VCaP (cell line): ENCODE data around the gene F7.

ENCODE experiments used
- H3K27ac ChIP-seq: fragments of 450-650 bp; 2 replicates; pipeline ENCODE4 v1.5.1; 2017
- TF ChIP-seq, protein P1 (sequence below): fragments of 450-650 bp; conservative IDR thresholded peaks from 2 replicates; pipeline ENCODE4 v1.5.1; 2017; ENCODE audit warnings: mild to moderate bottlenecking, moderate library complexity

Gene F7

DNA sequence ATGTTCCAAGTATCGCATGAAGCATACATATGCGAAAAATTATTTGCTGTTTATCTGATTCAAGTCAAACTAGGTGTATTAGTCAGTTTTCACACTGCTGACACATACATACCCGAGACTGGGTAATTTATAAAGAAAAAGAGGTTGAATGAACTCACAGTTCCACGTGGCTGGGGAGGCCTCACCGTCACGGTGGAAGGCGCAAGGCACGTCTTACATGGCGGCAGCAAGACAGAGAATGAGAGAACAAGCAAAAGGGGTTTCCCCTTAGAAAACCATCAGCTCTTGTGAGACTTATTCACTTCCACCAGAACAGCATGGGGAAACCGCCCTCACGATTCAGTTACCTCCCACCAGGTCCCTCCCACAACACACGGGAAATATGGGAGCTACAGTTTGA, 39.9 kb downstream of the F7 start:
- TF ChIP-seq, protein P1, sequence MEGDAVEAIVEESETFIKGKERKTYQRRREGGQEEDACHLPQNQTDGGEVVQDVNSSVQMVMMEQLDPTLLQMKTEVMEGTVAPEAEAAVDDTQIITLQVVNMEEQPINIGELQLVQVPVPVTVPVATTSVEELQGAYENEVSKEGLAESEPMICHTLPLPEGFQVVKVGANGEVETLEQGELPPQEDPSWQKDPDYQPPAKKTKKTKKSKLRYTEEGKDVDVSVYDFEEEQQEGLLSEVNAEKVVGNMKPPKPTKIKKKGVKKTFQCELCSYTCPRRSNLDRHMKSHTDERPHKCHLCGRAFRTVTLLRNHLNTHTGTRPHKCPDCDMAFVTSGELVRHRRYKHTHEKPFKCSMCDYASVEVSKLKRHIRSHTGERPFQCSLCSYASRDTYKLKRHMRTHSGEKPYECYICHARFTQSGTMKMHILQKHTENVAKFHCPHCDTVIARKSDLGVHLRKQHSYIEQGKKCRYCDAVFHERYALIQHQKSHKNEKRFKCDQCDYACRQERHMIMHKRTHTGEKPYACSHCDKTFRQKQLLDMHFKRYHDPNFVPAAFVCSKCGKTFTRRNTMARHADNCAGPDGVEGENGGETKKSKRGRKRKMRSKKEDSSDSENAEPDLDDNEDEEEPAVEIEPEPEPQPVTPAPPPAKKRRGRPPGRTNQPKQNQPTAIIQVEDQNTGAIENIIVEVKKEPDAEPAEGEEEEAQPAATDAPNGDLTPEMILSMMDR: no peak
- no peak overlapping the region for H3K27ac ChIP-seq

DNA sequence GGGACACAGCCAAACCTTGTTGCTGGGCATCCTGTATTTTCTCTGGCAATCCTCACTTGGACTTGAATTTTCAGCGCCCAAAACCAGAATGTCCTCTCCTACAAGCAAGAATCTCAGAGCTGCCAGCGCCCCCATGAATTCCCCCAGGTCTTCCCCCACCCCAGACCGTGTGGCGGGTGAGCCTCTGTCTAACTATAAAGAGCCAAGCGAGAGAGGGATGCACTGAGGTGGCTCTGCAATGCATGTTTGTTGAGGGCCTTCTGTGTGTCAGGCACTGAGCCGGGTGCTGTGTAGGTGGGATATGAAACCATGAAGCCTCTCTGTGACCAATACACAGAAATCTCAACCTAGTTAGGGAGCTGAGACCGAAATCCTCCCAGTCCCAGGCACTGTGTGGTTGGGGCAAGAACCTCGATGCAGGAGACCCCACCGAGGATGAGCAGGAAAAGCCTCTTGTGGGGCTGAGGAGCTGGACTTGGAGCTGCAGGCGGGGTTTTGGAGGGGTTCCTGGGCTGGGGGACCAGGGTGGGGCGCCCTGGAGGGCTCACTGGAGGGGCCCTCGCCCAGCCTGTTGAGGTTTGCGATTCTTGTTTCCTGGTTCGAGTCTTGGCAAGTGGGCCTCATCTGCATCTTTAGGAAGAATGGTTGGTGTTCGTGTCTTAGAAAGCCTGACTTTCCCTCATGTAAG, 40.5 kb downstream of the F7 start:
- no peak overlapping the region for H3K27ac ChIP-seq
- TF ChIP-seq, protein P1: no peak

DNA sequence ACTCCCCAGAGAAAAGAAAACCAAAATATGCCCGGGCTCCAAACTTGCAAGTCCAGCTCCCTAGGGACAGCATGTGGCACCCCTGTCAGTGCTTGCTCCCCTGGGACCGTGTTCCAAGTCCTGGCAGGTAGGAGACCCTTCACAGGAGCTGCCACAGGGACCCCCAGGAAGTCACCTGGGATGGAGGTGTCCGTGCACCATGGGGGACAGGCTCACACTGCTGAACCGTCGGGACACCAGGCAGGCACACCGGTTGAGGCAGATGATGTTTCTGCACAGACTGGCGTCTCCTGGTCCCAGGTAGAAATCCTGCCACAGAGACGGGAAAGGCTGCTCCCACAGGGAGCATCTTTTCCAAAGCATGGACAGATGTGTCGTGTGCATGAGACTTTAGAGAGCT, 41.2 kb downstream of the F7 start:
- H3K27ac ChIP-seq: no peak overlapping the region
- TF ChIP-seq, protein P1: no peak

DNA sequence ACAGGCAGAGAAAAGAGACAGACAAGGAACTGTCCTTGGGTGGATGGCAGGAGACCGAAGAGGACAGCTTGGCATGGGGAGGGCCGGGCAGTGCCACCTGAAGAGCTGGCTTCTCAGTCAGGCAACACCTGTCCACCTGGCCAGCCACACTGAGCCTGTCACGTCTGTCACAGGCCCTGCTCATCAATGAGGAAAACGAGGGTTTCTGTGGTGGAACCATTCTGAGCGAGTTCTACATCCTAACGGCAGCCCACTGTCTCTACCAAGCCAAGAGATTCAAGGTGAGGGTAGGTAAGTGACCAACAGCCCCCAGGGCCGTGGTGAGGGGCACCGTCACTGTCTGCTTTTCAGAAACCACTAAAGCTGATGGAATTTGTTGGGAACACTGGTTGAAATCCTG, 41.6 kb downstream of the F7 start:
- H3K27ac ChIP-seq: no peak overlapping the region
- TF ChIP-seq, protein P1: no peak

DNA sequence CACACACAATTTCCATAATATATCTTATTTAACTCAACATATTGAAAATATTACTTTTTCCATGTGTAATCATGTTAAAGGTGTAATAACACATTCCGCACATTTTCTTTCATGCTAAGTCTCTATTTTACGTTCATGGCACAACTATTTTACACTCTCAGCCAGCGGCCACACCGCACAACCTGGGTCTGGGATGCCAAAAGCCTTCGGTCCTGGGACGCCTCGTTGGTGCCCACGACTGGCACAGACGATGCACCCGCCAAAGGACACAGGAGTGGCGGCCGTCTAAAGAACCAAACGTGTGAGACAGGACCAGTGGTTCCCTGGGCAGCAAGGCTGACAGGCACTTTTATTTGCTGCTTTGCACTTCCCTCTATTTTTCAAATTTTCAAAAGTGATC, 42.8 kb downstream of the F7 start:
- H3K27ac ChIP-seq: no peak overlapping the region
- TF ChIP-seq, protein P1: no peak

DNA sequence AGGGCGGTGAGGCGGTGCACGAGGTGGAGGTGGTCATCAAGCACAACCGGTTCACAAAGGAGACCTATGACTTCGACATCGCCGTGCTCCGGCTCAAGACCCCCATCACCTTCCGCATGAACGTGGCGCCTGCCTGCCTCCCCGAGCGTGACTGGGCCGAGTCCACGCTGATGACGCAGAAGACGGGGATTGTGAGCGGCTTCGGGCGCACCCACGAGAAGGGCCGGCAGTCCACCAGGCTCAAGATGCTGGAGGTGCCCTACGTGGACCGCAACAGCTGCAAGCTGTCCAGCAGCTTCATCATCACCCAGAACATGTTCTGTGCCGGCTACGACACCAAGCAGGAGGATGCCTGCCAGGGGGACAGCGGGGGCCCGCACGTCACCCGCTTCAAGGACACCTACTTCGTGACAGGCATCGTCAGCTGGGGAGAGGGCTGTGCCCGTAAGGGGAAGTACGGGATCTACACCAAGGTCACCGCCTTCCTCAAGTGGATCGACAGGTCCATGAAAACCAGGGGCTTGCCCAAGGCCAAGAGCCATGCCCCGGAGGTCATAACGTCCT, 43.4 kb downstream of the F7 start:
- TF ChIP-seq, protein P1: no peak
- H3K27ac ChIP-seq: no peak overlapping the region

DNA sequence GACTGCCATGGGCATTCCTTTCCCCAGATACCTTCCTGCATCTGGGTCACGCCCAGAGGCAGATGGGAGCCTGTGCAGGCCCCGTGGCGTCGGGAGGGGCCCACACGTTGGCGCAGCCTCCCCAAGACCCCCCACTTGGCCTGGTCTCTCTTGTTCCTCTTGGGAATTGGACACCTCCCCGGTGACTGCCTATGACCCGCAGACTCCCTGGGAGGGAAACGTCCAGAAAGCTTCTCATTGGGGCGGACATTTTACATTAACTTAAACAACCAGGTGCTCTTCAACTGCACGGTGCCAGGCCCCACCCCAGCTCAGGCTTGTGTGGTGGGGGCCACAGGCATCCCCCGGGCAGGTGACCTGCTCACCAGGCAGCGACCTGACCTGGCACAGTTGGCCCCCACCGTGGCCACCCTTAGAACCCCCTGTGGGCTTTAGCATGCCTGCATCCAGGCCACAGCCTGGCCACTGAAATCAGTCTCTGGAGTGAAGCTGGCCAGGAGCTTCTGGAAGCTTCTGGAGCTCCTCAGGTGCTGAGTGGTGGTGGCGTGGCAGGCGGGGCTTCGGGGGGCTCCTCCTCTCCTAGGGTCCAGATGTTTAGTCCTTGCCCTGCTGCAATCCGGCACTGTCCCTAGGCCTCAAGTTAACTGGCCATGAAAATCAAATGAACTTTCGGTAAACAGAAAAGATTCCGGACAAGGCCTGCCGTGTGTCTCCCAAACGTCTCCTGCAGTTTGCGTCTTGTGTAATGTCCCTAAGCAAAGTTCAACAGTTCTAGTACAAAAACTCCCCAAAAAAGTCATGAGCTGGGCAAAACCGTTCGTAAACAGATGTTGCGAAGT, 44.3 kb downstream of the F7 start:
- TF ChIP-seq, protein P1: no peak
- no peak overlapping the region for H3K27ac ChIP-seq
